ENCODE measurements around the gene KBTBD12.

- TF ChIP-seq EZH2 (IDR thresholded peaks at IDR 0.05; ENCODE audit: insufficient read depth, poor library complexity, severe bottlenecking) (no peak), EZH2phosphoT487 (IDR thresholded peaks at IDR 0.05; ENCODE audit: insufficient read depth, low read depth) (no peak)
Observed at GRCh38 chr3:127915115-127915936, at the start of gene KBTBD12.

Data from GM23248 (cell line).